Melanocyte of skin (primary cell): ENCODE measurements around the gene ZNF646. TPM values are rescaled to one million over a fixed set of nuclear protein-coding genes. Genes with fewer than 3 reads are reported as not detected.

Experiments used
- total RNA-seq, 2 donors: library from RNA; depleted of rRNA; stranded (reverse); fragments of >200 nt; gene quantifications; 2 replicates each; pipeline ENCODE4 v1.2.3, GENCODE V29; 2012

ZNF646 gene, protein sequence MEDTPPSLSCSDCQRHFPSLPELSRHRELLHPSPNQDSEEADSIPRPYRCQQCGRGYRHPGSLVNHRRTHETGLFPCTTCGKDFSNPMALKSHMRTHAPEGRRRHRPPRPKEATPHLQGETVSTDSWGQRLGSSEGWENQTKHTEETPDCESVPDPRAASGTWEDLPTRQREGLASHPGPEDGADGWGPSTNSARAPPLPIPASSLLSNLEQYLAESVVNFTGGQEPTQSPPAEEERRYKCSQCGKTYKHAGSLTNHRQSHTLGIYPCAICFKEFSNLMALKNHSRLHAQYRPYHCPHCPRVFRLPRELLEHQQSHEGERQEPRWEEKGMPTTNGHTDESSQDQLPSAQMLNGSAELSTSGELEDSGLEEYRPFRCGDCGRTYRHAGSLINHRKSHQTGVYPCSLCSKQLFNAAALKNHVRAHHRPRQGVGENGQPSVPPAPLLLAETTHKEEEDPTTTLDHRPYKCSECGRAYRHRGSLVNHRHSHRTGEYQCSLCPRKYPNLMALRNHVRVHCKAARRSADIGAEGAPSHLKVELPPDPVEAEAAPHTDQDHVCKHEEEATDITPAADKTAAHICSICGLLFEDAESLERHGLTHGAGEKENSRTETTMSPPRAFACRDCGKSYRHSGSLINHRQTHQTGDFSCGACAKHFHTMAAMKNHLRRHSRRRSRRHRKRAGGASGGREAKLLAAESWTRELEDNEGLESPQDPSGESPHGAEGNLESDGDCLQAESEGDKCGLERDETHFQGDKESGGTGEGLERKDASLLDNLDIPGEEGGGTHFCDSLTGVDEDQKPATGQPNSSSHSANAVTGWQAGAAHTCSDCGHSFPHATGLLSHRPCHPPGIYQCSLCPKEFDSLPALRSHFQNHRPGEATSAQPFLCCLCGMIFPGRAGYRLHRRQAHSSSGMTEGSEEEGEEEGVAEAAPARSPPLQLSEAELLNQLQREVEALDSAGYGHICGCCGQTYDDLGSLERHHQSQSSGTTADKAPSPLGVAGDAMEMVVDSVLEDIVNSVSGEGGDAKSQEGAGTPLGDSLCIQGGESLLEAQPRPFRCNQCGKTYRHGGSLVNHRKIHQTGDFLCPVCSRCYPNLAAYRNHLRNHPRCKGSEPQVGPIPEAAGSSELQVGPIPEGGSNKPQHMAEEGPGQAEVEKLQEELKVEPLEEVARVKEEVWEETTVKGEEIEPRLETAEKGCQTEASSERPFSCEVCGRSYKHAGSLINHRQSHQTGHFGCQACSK (N-terminal part only)
- 10 to 100 TPM; 14.1 to 17.6 TPM for total RNA-seq

DNA sequence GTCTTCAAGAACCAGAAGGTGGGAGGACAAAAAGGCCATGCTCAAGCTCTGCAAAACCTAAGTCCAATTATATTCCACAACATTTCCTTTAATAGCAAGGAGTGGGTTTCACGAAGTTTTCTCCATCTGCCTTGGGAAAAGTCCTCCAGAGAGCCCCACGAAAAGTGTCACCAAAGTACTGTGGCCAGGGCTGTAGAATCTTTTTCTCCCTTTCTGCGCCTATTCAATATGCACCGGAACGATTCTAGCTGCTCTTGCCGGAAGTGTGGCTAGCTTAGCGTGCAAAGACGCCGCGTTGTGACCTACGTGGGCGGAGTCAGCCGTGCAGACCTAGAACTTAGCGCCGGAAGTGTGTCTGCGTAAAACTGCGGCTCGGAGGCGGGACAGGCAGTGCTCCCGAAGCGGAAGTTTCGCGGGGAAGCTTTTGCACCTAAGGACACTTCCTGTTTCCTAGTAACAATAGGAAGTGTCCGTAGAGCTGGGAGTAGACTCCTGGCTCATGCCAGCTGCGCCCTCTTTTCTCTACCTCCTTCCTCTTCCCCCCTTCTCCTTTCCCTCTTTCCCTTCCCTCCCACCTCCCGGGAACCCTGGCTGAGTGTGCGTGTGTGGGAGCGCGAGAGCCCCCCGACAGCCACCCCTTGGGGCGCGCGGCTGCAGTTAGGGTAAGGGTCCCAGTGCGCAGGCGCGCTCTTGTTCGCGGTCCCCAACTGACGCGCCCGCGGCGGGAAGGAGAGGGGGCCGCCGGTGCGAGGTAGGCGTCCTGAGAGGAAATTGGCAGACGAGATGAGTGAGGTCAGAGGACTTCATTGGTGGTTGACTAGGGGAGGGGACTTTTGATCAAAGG lies at the start of gene ZNF646, which contains the start of gene ZNF668:
ZNF646 (plus strand) TSS at position 453 of the 844 bp plus-strand sequence. CDS start 1,903 bp downstream, outside the sequence.
ZNF668 (minus strand) TSS at position 271 of the 844 bp plus-strand sequence. CDS start 9,781 bp downstream, outside the sequence.

DNA sequence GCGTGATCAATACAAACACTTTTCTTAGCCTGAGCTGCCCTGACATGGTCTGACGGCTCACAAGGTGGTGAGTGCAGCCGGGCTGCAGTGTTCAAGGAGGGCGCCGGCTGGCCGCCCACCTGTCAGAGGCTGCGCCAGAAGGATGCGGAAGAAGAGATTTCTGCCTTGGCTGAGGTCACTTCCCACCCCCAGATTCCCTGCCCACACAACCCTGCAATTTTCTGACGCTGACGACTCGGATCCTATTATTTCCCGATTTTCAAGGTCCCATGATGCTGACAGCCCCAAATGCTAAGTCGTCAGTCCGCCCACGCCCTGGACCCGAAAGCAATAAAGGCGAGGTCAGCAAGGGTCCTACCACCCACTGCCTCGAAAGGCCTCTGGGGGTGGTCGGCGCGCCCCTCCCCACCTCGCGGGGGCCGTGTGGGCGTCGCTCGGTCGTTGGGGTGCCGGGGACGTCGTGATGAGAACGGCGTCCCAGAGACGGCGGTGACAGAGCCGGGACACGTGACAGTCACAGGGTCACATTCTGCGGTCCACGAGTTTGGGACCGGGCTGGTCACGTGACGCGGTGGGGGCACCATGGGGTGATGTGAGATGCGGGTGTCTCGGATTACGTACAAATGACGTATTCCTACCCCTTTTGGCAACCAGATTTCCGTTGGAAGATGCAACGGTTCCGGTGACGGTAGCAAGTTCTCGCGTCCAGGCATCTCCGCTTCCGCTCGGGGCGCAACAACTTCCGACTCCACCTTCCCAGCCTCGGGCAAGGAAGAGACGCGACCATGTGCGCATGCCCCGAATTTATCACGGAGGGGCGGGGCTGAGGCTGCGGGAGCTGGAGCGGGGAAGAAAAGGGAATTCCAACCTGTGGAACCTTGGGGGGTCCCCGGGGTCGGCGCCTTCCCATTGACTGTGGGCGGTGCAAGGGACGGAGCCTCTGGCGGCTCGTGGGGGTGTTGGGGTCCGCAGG lies 41.2 kb upstream of the ZNF646 start, which contains the start of gene STX4:
STX4 (plus strand) TSS at position 823 of the 973 bp plus-strand sequence. CDS start 248 bp downstream, outside the sequence.

GRCh38 chr16:31088459-31089183 lies 14.4 kb downstream of the ZNF646 start, which contains the start of gene PRSS53:
PRSS53 (minus strand) TSS chr16:31088943; CDS start chr16:31088809, 134 bp downstream.

GRCh38 chr16:31094424-31095120 lies 20.4 kb downstream of the ZNF646 start, which contains the start of gene VKORC1:
VKORC1 (minus strand) TSS chr16:31094797; CDS start chr16:31094729, 68 bp downstream.

DNA sequence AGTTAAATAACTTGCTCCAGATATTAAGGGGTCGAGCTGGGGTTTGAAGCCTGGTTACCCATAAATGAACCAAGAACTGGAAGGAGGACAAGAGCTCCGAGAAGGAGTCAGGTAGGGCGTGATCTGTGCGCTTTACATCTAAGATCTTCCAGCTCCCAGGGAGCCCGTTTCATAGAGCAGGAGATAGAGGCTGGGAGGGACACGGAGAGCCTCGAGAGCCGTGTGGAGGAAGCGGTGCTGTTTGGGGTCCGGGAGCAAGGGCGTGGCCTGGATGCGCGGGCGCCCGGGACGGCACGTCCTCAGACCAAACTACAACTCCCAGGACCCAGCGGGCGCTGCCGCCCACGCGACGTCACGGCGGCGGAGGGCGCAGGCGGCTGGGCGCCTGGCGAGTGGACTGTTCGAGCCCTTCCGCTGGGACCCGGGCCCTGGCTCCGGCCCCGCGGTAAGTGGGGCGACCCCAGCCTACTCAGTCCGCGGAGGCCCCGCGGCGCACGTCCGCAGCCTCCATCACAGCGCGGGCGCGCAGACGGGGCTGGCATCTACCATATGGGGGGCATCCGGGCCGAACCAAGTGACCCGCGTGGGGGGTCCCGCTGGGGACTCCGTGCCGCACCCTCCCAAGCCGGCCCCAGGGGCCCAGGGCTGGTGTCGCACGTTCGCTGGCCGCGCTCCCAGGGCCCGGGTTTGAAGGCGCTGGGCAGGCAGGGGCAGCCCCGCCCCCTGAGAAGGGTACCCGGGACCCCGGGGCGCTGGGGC lies 34.0 kb downstream of the ZNF646 start, which contains the start of gene BCKDK:
BCKDK (plus strand) TSS at position 352 of the 759 bp plus-strand sequence. CDS start 838 bp downstream, outside the sequence.

GRCh38 chr16:31117384-31118222 lies 43.4 kb downstream of the ZNF646 start, which contains the start of gene KAT8:
KAT8 (plus strand) TSS chr16:31117664; CDS start chr16:31117682, 18 bp downstream.

Other genes with a start within 250 kb of the ZNF646 start
- gene BCL7C, start 180.3 kb upstream of the ZNF646 start, total RNA-seq = 10 to 100 TPM; 12.7 to 25.3 TPM
- gene CTF1, start 177.8 kb upstream of the ZNF646 start, total RNA-seq = under 1 TPM; 0.34 to 0.67 TPM
- gene FBXL19, start 150.8 kb upstream of the ZNF646 start, total RNA-seq = 10 to 100 TPM; 13.4 to 15.0 TPM
- gene ORAI3, start 125.4 kb upstream of the ZNF646 start, total RNA-seq = 10 to 100 TPM; 29.3 to 35.4 TPM
- 1 to 10 TPM; 3.8 to 9.7 TPM for gene SETD1A, start 116.7 kb upstream of the ZNF646 start, total RNA-seq
- 10 to 100 TPM; 13.0 to 20.3 TPM for gene HSD3B7, start 89.2 kb upstream of the ZNF646 start, total RNA-seq
- 1 to 10 TPM in 1 of 2 donors, under 1 TPM in 1; 0.67 to 3.1 TPM for gene STX1B, start 63.8 kb upstream of the ZNF646 start, total RNA-seq
- gene STX4, start 40.9 kb upstream of the ZNF646 start, total RNA-seq = 10 to 100 TPM; 13.0 to 17.2 TPM
- gene ZNF668, start 182 bp upstream of the ZNF646 start, total RNA-seq = 10 to 100 TPM in 1 of 2 donors, 1 to 10 TPM in 1; 8.6 to 14.0 TPM
- gene PRSS53, start 14.5 kb downstream of the ZNF646 start, total RNA-seq = 1 to 10 TPM in 1 of 2 donors, under 1 TPM in 1; 0.67 to 1.0 TPM
- 10 to 100 TPM; 78.9 to 87.1 TPM for gene VKORC1, start 20.4 kb downstream of the ZNF646 start, total RNA-seq
- 10 to 100 TPM; 42.6 to 43.7 TPM for gene BCKDK, start 34.0 kb downstream of the ZNF646 start, total RNA-seq
- 10 to 100 TPM; 25.8 to 31.6 TPM for gene KAT8, start 43.2 kb downstream of the ZNF646 start, total RNA-seq
- gene PRSS8, start 61.3 kb downstream of the ZNF646 start, total RNA-seq = under 1 TPM in 1 of 2 donors, not detected in 1; under 0.01 TPM
- under 1 TPM; 0.33 to 0.69 TPM for gene PRSS36, start 75.6 kb downstream of the ZNF646 start, total RNA-seq
- 10 to 100 TPM; 45.4 to 51.0 TPM for gene FUS, start 105.7 kb downstream of the ZNF646 start, total RNA-seq
- gene PYCARD, start 128.3 kb downstream of the ZNF646 start, total RNA-seq = 100 to 1,000 TPM; 195 to 298 TPM
- under 1 TPM; under 0.01 TPM for gene TRIM72, start 139.7 kb downstream of the ZNF646 start, total RNA-seq
- gene PYDC1, start 142.7 kb downstream of the ZNF646 start, total RNA-seq = not detected
- 1 to 10 TPM in 1 of 2 donors, under 1 TPM in 1; under 0.01 to 1.0 TPM for gene ITGAM, start 185.6 kb downstream of the ZNF646 start, total RNA-seq